Measurements from ENCODE around the gene GCGR. TPM values are rescaled to one million over a fixed set of nuclear protein-coding genes. Genes with fewer than 3 reads are reported as not detected.

The GCGR gene
- total RNA-seq, 4 donors from 2014 or later = not detected

DNA sequence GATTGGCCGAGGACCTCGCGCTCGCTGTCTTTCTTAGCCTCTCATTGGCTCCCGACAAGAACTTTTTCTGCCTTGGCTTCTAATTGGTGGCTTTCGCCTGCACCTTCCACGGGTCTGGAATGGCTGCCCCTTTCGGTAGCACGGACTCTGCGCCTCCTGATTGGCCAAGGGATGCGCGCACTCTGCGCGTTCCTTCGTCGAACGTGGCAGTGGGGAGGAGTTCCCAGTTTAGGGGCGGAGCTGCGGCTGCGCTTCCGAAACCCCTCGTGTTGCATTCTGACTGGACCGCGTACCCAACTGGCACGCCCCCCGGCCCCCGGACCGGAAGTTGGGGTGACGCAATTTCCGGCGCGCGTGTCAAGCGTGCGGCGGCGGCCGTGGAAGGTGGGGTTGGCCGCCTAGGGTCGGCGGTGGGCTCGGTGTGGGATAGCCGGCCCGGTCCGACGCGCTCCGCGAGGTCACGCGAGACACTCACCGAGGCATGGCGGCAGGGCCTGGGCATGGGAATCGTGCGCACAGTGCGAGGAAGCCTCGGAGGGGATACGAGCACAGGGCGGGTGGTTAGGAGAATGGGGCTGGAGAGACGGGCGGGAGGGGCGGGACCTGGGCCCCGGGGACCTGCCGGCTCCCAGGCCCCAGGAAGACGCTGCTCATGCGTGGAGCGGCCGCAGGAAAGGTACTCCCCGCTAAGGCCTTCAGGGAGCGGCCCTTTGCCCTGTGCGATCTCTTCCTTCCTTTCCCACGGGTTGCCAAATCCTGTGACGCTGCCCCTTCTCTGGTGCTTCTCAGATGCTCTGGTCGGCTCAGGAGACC lies 57.0 kb downstream of the GCGR start:
- DNase-seq (ENCODE audit: low spot score) (peak; percentile 98), ATAC-seq (ENCODE audit: low FRiP score) (peak; percentile 95)

GRCh38 chr17:81863123-81863675 lies 59.2 kb downstream of the GCGR start:
- TF ChIP-seq CTCF (IDR thresholded peaks at IDR 0.05) = no peak
- DNase-seq (ENCODE audit: low spot score) (no peak), ATAC-seq (ENCODE audit: low FRiP score) (no peak)

More for the DNA sequence above, 57.0 kb downstream of the GCGR start:
- TF ChIP-seq CTCF (IDR thresholded peaks at IDR 0.05) = no peak

Other genes with a start within 250 kb of the GCGR start
- gene NPLOC4, start 167.0 kb upstream of the GCGR start, total RNA-seq = 10 to 100 TPM; 58.9 to 87.7 (median 70.8) TPM
- 1 to 10 TPM in 1 of 4 donors, under 1 TPM in 2, not detected in 1; 0.47 to 1.0 (median 0.48) TPM for gene TSPAN10, start 167.0 kb upstream of the GCGR start, total RNA-seq
- 1 to 10 TPM in 1 of 4 donors, not detected in 3; 2.9 TPM for gene PDE6G, start 147.6 kb upstream of the GCGR start, total RNA-seq
- 10 to 100 TPM; 18.4 to 26.5 (median 21.6) TPM for gene OXLD1, start 137.5 kb upstream of the GCGR start, total RNA-seq
- 10 to 100 TPM in 1 of 4 donors, 1 to 10 TPM in 3; 6.8 to 15.6 (median 9.4) TPM for gene CCDC137, start 137.4 kb upstream of the GCGR start, total RNA-seq
- gene ARL16, start 120.4 kb upstream of the GCGR start, total RNA-seq = 10 to 100 TPM; 18.8 to 28.8 (median 26.9) TPM
- 100 to 1,000 TPM in 1 of 4 donors, 10 to 100 TPM in 3; 54.0 to 117 (median 66.9) TPM for gene HGS, start 120.1 kb upstream of the GCGR start, total RNA-seq
- gene MRPL12, start 100.8 kb upstream of the GCGR start, total RNA-seq = 10 to 100 TPM; 31.4 to 55.8 (median 49.2) TPM
- gene SLC25A10, start 91.9 kb upstream of the GCGR start, total RNA-seq = 10 to 100 TPM; 11.4 to 22.4 (median 14.0) TPM
- gene MCRIP1, start 29.1 kb downstream of the GCGR start, total RNA-seq = 10 to 100 TPM; 49.6 to 78.5 (median 57.2) TPM
- under 1 TPM in 1 of 4 donors, not detected in 3; 0.65 TPM for gene PPP1R27, start 30.9 kb downstream of the GCGR start, total RNA-seq
- 100 to 1,000 TPM; 366 to 725 (median 608) TPM for gene P4HB, start 56.4 kb downstream of the GCGR start, total RNA-seq
- gene ARHGDIA, start 67.2 kb downstream of the GCGR start, total RNA-seq = 100 to 1,000 TPM; 125 to 250 (median 161) TPM
- gene ALYREF, start 87.4 kb downstream of the GCGR start, total RNA-seq = 10 to 100 TPM; 31.5 to 80.7 (median 41.6) TPM
- 100 to 1,000 TPM in 3 of 4 donors, 10 to 100 TPM in 1; 82.3 to 152 (median 114) TPM for gene ANAPC11, start 87.6 kb downstream of the GCGR start, total RNA-seq
- 1 to 10 TPM in 1 of 4 donors, not detected in 3; 1.4 TPM for gene NPB, start 98.1 kb downstream of the GCGR start, total RNA-seq
- 10 to 100 TPM; 36.5 to 64.7 (median 45.5) TPM for gene PCYT2, start 107.2 kb downstream of the GCGR start, total RNA-seq
- gene SIRT7, start 114.0 kb downstream of the GCGR start, total RNA-seq = 10 to 100 TPM; 15.4 to 25.7 (median 20.2) TPM
- gene MAFG, start 123.6 kb downstream of the GCGR start, total RNA-seq = 10 to 100 TPM; 22.2 to 31.5 (median 25.6) TPM
- gene PYCR1, start 133.2 kb downstream of the GCGR start, total RNA-seq = 10 to 100 TPM in 2 of 4 donors, 1 to 10 TPM in 2; 4.8 to 13.9 (median 10.8) TPM
- gene MYADML2, start 143.1 kb downstream of the GCGR start, total RNA-seq = not detected
- gene NOTUM, start 157.0 kb downstream of the GCGR start, total RNA-seq = not detected
- 10 to 100 TPM; 12.6 to 24.3 (median 15.1) TPM for gene ASPSCR1, start 173.5 kb downstream of the GCGR start, total RNA-seq
- gene CENPX, start 218.7 kb downstream of the GCGR start, total RNA-seq = 10 to 100 TPM; 41.1 to 77.2 (median 59.8) TPM
- 10 to 100 TPM in 1 of 4 donors, 1 to 10 TPM in 3; 4.7 to 12.3 (median 5.6) TPM for gene LRRC45, start 219.2 kb downstream of the GCGR start, total RNA-seq
- 10 to 100 TPM in 3 of 4 donors, 1 to 10 TPM in 1; 7.9 to 25.1 (median 12.0) TPM for gene RAC3, start 227.5 kb downstream of the GCGR start, total RNA-seq
- 100 to 1,000 TPM; 190 to 327 (median 225) TPM for gene DCXR, start 233.5 kb downstream of the GCGR start, total RNA-seq
- 10 to 100 TPM; 20.2 to 51.3 (median 32.0) TPM for gene RFNG, start 247.7 kb downstream of the GCGR start, total RNA-seq
- gene GPS1, start 247.7 kb downstream of the GCGR start, total RNA-seq = 10 to 100 TPM; 67.3 to 86.8 (median 81.4) TPM